NCI-H2081 treated with DMSO at 0.1 percent for 48 hours (cell line): ENCODE measurements around the gene PLCB3.
"Not testable (repeated sequence)": the region's sequence is repeated elsewhere in the genome, so short reads cannot be mapped to it uniquely, and the experiment has no call there.

Experiments
- DNase-seq: peaks from one replicate; lab custom pipeline; 2025; lab: John Stamatoyannopoulos, UW

The PLCB3 gene

DNA sequence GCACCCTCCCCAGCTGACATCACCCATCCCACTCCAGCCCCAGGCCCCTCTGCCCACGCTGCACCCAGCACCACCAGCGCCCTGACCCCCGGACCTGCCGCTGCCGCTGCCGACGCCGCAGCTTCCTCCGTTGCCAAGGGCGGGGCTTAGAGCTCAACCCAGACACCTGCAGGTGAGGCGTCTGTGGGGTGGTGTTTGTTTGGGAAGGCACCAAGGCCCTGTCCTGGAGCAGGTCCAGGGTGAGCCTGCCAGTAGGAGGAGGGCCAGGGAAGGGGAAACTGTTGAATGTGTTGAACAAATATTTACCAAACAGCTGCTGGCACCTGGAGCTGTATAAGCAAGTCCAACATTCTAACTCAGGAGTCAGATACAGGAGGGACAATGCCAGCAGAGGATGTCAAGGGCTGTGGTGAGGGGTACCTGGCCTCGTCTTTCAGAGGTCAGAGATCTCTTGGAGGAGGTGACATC is 13.8 kb upstream of the PLCB3 start:
- DNase-seq: peak; percentile 66

DNA sequence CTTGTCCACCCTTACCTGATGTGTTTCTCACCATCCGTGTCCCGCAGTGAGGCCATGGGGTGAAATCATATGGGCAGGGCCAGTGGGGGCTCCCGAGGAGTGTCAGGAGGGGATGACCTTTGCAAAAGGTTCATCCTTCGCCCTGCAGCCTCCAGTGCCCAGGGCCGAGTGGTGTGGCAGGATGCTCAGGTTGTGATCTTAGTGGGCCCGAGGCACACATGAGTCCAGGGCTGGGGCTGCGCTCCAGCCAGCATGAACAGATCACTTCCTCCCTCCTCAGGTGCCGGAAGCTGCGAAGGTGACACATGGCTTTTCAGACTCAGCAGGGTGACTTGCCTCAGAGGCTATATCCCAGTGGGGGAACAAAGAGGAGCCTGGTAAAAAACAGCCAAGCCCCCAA is 13.3 kb upstream of the PLCB3 start:
- no peak for DNase-seq

DNA sequence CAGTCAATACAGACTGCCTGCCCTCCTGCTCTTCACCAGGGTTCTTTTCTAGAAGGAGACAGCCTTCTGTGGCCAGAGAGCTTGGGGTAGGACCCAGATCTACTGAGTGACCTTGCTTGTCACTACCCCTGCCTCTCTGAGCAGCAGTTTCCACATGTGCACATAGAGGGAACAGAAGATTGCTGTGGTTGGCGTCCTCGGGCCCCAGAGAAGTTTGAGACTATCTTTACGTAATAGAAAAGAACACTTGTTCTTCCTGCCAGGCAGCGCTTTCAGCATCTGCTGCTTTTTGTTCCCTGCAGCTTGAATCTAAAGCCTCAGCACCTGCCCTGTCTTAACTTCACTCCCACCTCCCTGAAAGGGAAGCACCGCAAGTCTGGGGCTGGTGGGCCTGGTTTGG is 12.3 kb upstream of the PLCB3 start:
- DNase-seq: no peak

DNA sequence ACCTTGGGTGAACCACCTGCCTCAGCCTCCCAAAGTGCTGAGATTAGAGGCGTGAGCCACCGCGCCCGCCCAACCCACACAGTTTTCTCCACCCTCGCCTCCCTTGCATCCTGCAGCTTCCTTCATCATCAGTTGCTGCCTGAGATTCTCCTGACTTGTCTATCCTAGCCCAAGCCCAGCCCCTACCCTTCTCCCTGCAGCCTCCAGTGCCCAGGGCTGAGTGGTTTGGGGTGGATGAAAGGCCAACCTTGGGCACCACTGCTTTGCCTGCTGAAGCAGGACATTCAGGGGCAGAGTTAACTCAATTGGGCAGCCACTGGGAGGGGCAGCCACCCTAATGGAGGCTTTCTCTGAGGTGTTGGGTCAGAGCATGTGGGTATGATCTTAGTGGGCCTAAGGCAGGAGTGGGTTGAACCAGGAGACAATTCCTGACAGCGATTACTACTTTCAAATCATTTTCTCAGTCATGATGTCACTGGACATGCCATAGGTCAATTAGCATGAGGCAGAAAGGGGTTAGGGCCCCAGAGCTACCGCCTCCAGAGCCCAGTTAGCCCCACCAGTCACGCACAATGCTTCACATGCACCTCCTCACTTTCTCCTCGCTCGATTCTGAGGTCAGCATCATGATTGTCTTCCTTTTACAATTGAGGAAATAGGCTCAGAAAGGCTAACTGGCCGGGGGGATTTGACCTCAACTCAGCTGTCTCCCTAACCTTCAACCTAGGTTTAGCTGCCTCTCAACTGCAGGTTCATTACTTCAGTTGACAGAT is 11.5 kb upstream of the PLCB3 start:
- DNase-seq: no peak

DNA sequence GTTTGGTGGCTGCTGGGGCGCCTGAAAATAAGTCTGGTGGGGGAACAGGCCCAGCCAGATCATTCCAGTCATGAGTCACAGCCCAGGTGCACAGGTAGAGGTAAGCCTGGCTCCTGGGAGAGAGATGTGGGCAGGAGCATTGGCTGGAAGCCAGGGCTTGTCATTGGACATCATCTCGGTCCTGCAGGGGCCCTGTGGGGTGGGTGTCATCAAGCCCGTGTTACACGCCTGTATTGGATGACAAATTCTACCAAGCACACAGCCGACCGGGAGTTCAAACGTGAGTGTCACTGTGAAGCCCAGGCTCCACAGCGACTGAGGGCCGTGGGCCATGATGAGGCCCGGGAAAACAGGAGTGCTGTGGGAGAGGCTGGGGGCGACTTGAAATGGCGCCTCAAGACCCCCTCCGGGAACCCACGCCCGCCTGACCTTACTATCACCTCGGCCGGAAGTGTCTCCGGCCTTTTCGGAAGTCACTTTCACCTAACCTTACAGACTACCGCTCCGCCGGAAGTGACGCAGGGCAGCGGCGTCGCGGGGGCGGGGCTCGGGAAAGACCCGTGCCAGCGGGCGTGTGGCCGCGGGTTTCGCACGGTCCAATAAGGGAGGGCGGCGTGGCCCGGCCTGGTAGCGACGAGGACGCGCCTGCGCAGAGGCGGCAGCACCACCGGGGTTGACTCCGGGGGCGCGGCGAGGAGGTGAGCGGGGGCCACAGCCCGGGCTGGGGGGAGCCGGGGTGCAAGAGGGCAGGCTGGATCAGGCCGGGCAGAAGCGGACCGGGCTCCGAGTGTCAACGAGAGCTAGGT is 10.7 kb upstream of the PLCB3 start, which contains the start of gene FKBP2:
FKBP2 (plus strand) TSS at position 661 of the 806 bp plus-strand sequence. CDS start 1,293 bp downstream, outside the sequence.
- peak; percentile 57 for DNase-seq

DNA sequence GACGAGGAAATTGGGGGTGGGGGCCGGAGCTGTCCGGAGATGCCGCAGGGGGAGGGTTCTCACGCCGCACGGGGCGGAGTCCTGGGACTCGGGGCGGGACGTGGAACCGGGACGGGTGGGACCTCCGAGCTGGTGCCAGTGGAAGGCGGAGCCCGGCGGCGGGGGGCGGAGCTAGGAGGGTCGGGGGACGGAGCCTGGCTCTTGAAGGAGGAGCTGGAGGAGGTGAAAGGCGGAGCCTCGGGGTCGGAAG is 10.2 kb upstream of the PLCB3 start:
- DNase-seq: peak; percentile 77

DNA sequence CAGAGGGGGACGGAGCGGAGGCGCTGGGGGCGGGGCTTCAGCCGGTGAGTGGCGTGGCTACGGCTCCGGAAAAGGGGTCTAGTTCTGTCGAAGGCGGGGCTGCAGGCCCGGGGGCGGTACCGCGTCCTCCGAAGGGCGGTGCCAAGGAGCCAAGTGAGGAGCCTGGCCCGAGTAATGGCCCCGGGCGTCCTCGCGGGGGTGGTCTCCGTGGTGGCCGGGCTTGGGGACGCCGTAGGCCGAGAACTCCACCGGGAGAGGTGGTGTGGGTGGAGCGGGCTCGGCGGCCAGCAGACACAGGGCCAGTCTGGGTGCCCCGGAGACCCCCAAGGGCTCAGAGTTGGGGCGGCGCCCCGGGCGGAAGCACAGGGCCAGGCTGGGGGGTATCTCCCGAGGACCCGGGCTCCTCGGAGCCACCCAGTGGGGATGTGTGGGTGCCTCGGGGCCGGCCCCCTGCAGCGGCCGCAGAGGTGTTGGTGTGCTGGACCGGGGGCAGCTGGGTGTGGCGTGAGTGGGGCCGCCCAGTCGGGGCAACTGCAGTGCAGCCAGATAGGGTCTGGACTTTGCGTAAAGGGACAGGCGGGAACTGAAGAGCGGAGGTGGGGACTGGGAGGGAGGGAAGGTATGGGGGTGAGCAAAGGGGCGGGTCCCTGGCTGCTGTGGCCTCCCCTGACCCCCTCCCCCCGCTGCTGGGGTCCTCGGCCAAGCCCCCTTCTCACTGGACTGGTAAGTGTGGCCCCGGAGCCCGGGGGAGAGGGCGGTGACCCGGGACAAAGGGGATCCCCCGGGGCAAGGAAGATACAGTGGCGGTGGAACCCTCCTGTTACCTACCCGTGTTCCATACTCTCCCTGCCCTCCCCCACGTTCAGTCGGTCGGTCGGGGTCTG is 9.6 kb upstream of the PLCB3 start:
- no peak for DNase-seq

DNA sequence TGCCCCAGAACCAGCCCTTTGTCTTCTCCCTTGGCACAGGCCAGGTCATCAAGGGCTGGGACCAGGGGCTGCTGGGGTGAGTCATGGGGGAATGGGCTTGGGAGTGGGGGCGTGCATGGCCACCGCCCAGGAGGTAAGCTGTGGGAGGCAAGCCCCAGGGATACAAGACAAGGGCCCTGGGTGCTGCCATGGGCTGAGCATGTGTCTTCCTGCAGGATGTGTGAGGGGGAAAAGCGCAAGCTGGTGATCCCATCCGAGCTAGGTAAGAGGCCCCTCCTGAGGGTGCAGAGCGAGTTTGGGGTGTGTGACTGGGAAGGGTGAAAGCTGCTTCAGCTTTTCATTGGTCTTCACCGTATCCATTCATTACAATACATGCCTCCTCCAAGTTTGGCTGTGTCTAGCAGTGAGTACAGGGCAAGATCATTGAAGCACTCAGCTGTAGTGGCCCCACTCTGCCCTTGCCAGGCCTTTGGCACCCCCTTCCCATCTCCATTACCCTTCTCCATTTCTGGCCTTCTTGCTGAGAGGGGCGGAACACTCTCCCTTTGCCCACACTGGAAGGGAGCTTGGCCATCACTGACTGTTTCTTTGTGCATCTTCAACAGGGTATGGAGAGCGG is 8.0 kb upstream of the PLCB3 start:
- no peak for DNase-seq

DNA sequence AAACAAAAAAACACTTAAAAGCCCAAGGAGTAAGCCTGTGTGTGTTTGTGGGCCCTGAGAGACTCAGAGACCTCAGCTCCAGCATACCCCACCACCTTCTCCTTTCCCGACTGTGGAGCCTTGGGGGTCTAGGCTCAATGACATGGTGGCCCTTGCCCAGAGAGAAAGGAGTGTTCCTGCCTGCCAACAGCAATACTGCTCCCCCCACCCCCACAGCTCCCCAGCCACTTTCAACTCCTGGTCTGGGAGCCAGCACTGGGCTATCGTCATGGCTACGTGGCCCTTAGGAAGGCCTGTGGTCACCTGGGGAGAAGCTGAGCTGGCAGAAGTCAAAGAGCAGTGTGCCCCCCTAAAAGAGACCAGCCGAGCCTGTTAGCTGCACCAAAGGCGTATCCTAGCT is 7.2 kb upstream of the PLCB3 start:
- no peak for DNase-seq

DNA sequence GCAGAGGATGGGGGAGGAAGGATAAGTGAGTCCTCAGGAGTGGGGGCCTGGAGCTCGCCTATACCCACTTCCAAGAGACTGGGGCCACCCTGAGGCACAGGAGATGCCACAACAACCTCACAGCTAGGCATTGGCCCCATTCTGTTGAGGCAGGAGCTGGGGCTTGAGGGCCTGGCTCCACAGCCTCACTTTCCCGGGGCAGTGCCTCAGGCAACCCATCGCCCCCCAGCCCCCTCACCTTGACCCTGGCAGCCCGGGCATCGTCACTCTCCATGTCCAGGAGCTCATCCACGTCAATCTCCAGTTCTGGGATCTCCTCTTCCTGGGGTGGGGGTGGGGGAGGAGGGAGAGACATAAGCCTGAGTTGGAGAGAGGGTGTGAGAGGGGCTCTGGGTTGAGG is 6.4 kb upstream of the PLCB3 start:
- no peak for DNase-seq

DNA sequence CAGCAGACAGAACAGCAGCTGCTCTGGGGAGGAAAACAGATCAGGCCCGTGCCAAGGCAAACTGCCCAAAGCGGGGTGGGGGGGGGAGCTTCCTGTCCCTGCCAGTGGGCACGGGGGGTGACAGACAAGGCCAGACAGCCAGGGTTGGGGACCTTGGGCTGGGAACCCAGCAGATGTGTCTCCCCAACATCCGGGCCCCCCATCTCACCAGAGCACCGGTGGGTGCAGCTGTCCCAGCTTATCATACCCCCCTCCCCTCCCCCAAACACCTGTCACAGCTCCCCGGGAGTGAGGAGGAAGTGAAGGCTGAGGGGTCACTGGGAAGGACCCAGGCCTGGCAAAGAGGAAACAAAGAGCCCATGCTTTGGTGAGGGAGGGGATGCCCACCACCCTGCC is 5.9 kb upstream of the PLCB3 start:
- no peak for DNase-seq

DNA sequence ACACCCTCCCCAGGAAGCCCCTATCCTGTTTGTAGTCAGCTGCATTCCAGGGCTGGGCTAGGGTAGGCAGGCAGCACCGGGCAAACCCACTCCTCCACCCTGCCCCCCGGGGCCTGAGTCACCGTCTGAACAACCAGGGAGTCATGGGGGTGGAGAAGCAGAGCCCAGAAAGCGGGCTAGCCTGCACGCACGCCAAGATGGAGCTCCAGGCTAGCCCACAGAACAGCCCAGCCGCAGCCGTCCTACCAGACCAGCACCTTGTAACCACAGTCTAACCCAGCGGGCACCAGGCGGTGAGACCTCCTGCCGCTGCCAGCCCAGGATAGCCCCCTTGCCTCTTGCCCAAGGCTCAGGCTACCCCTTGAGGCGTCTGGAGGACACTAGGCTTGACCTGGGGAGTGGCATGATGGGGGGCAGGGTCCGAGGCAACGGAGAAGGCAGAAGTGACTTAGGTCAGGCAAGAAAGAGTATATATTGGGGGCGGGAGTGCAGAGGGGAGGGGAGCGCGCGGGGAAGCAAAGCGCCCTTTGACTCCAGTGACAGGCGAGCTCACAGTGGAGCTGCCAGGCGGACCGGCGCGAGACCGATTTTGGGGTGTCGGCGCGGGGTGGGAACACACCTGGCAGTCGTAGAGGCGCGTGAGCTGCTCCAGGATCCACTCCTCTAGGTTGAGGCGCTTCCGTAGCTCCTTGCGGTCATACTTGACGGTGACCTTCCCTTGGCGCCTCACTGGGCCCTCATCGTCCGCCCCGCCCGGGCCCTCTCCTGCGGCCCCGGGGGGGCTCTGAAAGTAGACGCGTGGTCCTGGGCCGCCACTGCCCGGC is 5.3 kb upstream of the PLCB3 start:
- no peak for DNase-seq

DNA sequence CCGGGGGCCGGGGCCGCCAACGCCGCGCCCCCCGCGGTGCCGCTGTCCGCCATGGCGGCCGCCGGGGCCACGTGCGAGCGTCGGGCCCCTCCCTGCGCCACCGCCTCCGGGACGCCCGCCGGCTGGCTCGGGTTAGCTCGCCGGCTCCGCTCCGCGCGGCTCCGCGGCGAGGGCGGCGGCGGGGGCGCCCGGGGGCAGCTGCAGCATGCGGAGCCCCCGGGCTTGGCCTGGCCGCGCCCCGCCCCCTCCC is 4.8 kb upstream of the PLCB3 start:
- DNase-seq: not testable (repeated sequence)

DNA sequence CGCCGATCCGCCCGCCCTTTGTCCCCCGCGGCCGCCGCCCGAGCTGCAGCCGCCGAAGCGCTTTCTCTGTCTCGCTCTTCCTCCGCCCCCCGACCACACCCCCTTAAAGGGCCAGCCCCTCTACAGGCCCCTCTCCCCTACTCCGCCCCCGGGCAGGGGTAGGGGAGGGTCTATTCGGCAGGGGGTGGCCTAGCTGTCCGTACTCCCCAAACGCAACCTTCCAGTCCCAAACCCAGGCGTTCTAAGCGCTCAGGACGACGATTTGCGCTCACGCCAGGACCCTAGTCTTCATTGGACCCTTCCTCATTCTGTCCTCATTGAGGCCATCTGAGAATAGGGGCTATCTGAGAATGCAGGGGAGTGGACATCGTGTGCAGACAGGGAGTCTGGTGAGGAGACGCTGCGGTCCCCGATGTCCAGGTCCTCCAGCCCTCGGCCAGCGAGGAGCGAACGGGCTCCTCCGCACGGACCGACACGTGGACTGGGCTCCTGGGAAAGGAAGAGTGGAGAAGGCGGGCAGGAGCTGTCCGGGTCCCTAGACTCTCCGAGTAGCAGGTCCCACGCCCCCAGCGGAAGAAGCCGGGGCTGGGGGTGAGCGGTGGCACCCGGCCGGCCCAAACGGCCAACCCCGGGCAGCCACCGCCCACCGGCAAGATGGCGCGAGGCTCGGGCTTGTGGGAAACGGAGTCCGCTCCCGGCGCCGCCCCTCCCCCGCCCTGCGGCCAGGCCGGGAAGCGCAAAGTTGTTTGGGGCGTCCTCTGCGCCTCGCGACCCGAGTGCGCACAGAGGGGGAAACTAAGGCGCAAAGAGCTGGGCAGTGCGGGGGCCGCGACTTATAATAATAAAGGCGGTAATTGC is 4.2 kb upstream of the PLCB3 start, which contains the start of gene PPP1R14B:
PPP1R14B (minus strand) TSS at position 73 of the 858 bp plus-strand sequence. CDS start 270 bp downstream, outside the sequence.
- DNase-seq: no peak

DNA sequence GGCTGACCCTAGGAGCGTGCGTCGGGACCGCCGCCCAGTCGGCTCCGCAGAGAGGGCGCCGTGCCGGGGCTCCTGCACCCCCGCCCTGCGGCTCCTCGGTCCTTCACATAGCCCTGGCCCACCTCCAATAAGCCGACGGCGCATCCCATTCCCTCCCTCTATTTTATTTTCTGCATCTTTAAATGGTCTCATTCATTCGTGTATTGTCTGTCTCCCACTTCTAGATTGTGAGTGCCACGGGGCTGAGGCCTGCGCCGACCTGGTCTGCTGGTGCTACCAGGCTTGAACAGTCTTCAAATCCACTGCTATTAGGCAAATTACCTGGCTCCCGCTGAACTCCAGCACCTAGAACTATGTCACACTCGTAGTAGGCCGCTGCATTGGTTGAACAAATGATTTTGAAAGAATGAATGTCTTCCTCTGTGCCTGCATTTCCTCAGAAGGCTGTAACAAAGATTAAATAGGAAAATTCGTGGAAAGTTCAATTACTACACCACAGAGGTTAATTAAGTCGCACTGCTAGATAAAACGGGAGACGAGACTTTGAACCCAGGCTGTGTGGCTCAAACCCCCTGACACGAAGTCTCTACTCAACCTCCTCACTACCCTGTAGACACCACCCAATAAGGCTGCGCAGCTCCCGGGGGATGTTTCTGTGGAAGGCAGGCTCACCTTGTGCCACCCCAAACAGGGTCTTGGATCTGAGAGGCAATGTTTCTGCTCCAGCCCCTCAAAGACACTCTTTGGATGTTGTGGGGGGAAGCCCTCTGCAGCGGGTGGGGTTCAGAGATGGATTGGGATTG is 3.4 kb upstream of the PLCB3 start:
- no peak for DNase-seq

DNA sequence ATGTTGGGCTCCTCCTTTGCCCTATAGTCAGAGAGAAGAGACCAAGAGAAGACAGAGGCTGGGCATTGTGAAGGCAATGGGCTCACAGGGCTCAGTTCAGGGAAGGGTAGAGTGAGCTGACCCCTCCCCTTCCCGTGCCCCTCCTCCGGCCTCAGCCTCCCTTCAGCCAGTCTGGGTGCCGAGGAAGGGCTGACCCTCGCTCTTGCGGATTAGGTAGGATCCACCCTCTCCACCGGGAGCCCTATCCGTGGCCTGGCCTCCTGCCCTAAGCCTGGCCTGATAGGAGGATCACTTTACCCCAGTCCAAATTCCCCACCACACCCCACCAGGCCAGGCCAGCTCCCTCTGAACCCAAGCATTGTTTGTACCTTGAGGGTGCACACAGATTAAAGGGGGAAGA is 2.8 kb upstream of the PLCB3 start:
- DNase-seq: no peak

DNA sequence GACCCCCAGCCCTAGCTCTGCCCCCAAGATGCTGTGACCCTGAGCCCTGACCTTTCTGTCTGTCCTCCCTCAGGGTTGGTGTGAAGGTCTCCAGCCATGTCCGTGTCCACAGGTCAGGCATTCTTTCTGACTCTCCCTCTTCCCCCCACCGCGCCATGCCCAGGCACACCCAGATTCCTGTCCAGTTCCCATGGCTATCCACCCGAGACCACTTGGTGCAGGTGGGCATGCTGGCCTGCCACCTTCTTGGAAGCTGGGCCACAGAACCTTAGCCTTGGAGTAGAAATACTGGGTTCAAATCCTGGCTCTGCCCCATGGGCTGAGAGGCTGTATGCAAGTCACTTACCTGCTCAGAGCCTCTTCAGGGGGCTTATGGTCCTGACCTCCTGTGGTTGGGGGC is 2.3 kb upstream of the PLCB3 start:
- no peak for DNase-seq

DNA sequence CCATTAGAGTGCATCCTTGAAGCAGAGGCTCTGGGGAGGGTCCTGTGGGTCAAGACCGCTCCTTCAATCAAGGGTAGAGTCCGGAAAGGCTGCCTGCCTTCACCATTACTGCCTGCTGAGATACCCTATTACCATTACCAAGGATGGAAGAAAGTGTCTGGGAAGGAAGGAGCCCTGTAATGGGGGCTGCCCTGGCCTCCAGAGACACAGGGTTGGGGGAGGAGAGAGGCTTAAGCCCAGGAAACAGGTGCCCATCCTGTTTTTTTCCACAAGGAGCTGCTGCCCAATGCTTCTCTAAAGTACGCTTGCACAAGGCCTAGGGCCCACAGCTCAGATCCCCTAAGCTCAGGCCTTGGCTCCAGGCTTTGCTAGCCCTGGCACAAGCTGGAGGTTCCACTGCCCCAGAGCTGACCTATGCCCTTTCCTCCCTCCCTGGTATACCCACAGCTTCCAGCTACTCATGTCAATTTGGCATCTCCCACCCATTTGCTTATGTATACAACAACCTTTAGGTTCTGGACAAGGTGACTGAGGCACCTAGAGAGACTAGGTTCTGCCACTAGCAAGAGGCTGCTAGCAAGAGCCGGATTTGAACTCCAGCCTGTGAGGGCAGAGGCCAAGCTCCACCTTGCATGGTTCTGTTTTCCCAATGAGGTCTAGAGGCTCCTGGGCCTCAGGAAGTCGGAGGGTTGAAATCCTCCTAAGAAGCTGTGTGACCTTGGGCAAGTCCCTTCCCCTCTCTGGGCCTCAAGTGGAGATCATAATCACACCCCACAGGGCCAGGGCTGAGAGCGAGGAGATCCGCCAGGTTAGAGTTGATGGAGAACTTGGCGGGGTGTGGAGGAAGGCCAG is 1.5 kb upstream of the PLCB3 start:
- DNase-seq: no peak
